ENCODE data around the gene KNDC1.

- TF ChIP-seq, protein P1, sequence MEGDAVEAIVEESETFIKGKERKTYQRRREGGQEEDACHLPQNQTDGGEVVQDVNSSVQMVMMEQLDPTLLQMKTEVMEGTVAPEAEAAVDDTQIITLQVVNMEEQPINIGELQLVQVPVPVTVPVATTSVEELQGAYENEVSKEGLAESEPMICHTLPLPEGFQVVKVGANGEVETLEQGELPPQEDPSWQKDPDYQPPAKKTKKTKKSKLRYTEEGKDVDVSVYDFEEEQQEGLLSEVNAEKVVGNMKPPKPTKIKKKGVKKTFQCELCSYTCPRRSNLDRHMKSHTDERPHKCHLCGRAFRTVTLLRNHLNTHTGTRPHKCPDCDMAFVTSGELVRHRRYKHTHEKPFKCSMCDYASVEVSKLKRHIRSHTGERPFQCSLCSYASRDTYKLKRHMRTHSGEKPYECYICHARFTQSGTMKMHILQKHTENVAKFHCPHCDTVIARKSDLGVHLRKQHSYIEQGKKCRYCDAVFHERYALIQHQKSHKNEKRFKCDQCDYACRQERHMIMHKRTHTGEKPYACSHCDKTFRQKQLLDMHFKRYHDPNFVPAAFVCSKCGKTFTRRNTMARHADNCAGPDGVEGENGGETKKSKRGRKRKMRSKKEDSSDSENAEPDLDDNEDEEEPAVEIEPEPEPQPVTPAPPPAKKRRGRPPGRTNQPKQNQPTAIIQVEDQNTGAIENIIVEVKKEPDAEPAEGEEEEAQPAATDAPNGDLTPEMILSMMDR (CRISPR knock-in tag; IDR thresholded peaks at IDR 0.05) = no peak
- TF ChIP-seq, protein P2, sequence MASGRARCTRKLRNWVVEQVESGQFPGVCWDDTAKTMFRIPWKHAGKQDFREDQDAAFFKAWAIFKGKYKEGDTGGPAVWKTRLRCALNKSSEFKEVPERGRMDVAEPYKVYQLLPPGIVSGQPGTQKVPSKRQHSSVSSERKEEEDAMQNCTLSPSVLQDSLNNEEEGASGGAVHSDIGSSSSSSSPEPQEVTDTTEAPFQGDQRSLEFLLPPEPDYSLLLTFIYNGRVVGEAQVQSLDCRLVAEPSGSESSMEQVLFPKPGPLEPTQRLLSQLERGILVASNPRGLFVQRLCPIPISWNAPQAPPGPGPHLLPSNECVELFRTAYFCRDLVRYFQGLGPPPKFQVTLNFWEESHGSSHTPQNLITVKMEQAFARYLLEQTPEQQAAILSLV (CRISPR knock-in tag; IDR thresholded peaks at IDR 0.05; ENCODE audit: borderline replicate concordance) = no peak
- TF ChIP-seq, protein P3, sequence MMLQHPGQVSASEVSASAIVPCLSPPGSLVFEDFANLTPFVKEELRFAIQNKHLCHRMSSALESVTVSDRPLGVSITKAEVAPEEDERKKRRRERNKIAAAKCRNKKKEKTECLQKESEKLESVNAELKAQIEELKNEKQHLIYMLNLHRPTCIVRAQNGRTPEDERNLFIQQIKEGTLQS (CRISPR knock-in tag; IDR thresholded peaks at IDR 0.05) = no peak
- TF ChIP-seq MAX (IDR thresholded peaks at IDR 0.05) (no peak), RFX5 (IDR thresholded peaks at IDR 0.05; ENCODE audit: low read depth, low read length) (no peak), GZF1 (CRISPR knock-in tag; IDR thresholded peaks at IDR 0.05) (no peak), POLR2A (IDR thresholded peaks at IDR 0.05; ENCODE audit: insufficient read depth in 1 of 2, low read depth in 2 of 2, low read length in 2 of 2) (no peak), ZNF660 (CRISPR knock-in tag; IDR thresholded peaks at IDR 0.05; ENCODE audit: borderline replicate concordance, low read depth) (no peak), RELA (CRISPR knock-in tag; IDR thresholded peaks at IDR 0.05) (no peak), EZH2 (conservative IDR thresholded peaks at IDR 0.05; ENCODE audit: low read depth, low read length) (no peak), ETS1 (CRISPR knock-in tag; IDR thresholded peaks at IDR 0.05) (no peak), MATR3 (CRISPR knock-in tag; IDR thresholded peaks at IDR 0.05) (no peak), POLR2AphosphoS5 (IDR thresholded peaks at IDR 0.05; ENCODE audit: low read depth, low read length) (no peak)
Measured at GRCh38 chr10:133216776-133217175, 56.8 kb downstream of the KNDC1 start.

All from HepG2 (cell line).